GM20431 (cell line): Measurements from ENCODE around the gene LMF2.
"Not testable (repeated sequence)": the region's sequence is repeated elsewhere in the genome, so short reads cannot be mapped to it uniquely, and the experiment has no call there.

Experiments
- in situ Hi-C: fragments of 300-500 bp; cut with MseI, MboI; formaldehyde crosslinking; loops from one replicate; pipeline ENCODE4 v1.15.0; 2020; ENCODE audit warnings: low sequenced_read_pairs; ENCODE audit not compliant: unreplicated experiment

Gene LMF2

DNA sequence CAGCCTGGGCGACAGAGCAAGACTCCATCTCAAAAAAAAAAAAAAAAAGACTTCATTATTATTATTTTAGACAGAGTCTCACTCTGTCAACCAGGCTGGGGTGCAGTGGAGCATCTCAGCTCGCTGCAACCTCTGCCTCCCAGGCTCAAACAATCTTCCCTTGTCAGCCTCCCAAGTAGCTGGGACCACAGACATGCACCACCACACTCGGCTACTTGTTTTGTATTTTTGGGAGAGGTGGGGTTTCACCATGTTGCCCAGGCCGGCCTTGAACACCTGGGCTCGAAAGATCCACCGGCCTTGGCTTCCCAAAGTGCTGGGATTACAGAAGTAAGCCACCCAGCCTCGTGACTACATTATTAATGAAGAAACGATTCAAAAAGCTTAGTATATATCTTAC is 27.6 kb upstream of the LMF2 start:
- in situ Hi-C loops: no loop called here

DNA sequence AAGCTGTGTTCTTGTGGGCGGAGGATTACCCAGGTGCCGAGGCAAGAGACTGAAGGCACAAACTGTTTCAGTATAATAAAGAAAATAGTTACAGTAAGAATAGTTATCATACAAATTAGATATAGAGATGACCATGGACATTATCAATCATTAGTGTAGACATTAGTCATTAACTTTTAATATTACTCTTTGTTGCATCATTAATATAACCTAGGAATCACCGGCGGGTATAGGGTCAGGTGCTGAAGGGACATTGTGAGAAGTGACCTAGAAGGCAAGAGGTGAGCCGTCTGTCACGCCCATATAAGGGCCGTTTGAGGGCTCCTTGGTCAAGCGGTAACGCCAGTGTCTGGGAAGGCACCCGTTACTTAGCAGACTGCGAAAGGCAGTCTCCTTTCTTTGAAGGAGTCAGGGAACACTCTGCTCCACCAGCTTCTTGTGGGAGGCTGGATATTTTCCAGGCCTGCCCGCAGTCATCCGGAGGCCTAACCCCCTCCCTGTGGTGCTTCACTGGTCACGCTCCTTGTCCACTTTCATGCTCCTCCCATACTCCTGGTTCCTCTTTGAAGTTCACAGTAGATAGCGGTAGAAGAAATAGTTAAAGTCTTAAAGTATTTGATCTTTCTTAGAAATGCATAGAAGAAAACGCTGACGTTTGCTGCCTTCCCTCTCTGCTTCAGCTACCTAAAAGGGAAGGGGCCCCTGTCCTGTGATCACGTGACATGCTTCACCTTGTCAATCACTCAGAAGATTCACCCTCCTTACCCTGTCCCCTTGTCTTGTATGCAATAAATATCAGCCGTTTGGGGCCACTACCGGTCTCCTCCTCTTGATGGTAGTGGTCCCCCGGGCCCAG is 26.6 kb upstream of the LMF2 start:
- in situ Hi-C loops: not testable (repeated sequence)

DNA sequence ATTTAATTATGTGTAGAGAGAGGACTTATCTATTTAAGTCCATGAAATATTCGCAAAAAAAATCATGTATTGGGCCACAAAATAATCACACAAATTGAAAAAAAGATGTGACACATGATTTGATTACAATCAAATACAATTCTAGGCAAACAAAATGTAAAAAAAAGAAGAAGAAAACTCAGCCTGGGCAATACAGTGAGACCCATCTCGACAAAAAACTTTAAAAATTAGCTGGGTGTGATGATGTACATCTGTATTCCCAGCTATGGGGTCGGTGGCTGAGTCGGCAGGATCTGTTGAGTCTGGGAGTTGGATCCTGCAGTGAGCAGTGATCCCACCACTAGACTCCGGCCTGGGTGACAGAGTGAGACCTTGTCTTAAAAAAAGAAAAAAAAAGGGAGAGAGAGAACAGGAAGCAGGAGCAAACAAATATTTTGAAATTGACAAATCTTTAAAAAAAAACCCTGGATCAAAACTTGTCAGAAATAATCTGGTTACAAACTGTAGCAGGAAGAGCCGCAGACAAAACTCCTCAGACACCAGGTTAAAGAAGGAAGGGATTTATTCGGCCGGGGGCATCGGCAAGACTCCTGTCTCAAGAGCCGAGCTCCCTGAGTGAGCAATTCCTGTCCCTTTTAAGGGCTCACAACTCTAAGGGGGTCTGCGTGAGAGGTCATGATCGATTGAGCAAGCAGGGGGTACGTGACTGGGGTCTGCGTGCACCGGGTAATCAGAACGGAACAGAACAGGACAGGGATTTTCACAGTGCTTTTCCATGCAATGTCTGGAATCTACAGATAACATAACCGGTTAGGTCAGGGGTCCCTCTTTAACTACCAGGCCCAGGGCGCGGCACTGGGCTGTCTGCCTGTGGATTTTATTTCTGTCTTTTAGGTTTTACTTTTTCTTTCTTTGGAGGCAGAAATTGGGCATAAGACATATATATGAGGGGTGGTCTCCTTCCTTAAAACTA is 25.6 kb upstream of the LMF2 start:
- in situ Hi-C loops: no loop called here

DNA sequence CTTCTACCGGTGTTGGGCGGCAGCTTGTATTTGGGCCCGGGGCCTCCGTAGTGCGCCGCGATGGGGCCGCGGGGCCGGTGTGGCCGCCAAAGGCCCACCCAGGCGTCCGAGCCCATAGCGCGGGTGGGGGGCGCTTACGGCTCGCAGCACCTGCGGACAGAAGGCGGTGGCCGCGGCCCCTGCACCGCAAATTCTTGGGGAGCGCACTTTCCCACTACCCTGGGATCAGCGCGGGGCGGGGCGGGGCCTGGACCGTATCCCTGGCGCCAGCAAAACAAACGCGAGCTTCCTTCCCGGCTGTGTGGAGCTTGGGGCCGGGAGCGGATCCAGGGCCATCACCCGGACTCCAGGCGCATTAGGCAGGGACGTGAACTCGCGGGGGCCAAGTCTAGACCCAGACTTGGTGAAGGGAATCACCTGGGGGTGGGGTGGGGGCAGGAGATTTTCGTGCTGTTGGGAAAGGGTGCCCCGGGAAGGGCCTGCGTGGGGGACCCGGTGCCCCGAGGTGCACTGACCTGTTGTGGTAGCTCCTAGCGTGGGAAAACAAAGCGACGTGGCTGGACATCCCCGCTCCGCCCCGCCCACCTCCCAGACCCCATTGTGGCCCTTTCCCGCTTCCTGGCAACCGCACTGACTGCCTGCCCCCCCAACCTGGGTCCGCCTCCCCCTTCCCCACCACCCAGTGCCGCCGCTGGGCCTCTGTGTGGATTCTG is 24.6 kb upstream of the LMF2 start:
- in situ Hi-C loops: no loop called here

DNA sequence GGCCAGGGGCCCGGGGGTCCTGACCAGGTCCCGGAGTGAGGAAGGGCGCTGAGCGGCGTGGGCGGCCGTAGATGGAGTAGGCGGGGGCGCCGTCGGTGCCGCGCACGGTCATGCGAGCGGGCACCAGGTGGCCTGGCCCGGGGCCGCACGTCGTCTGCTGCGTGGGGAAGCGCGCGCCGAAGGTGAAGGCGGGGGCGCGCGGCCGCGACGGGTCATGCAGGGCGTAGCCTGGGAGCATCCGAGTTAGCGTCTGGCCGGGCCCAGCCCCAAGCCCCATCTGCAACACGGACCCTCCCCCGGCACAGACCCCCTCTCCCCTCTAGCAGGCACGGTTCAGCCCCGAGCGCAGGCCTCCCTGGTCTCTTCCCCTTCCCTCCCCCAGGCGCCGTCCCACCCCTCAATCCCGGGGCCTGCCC is 24.1 kb upstream of the LMF2 start:
- in situ Hi-C loops: no loop called here

DNA sequence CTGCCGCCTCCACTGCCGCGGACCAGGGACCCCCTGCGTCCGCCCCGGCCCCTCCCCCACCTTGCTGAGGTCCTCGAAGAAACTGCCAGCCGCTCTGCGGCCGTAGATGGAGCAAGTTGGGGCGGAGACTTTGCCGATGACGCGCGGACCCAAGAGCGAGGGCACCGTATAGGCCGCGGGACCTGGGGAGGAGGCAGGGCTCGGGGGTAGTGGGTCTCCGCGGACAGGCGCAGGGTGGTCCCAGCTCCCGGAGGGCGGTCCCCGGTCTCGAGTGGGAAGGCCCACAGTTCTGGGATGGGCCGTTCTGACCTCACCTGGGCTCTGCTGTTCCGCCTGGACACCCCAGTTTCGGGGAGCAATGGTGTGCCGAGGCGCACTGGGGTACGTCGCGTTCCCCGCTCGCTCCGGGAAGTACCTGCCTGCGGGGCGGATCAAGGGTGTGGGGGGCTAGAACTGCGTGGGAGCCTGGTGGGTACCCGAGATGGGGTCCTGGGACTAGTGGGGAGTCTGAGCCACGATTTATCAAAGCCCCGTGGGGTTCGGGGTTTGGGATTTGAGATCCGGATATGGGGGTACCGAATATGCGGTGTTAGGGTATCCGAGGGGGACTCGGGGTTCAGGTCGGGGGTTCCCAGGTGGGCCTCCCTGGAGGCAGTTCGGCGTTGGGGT is 23.5 kb upstream of the LMF2 start:
- in situ Hi-C loops: no loop called here

DNA sequence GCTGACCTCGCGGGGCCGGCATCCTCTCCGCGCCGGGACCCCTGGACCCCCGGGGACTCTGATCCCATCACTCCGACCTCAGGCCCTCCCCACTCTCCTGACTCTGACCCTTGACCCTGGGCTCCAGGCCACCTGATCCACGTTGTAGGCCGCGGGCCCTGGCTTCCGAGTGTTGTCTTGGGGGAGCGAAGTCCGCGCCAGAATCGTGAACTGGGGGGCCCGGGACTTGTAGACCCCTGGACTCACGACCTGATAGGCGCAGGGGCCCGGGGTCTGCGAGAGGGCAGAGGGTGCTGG is 23.0 kb upstream of the LMF2 start:
- in situ Hi-C loops: no loop called here

DNA sequence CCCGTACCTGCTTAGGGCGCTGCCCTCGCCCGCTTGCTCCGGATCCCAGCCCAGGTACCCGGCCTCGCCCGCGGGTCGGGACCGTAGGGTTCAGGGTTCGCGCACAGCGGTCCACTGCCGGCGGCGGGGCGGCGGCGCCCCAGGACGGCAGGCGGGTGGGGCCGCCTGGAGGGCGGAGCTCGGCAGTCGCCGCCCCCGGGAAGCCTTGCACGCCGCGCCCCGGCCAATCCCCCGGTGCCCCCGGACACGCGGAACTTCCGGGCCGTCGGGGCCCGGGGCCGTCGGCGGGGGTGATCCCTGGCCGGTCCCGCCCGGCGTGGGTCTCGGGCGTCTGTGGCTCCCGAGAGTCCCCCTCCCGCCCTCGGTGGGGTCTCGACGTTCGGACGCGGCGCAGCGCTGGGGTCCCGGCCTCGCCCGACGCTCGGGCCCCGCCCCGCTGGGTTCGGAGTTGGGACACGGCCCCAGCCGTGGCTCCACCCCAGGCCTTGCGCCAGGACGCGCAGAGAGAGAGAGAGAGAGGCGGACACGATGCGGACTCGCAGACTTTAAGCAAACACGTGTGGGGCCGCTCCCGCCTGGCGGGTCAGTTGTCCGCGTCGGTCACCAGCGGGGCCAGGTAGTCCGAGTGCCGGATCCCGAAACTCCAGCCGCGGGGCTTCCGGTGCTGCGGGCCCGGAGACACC is 22.5 kb upstream of the LMF2 start, which contains the start of gene TYMP:
Gene TYMP (minus strand): TSS at position 116 of the 683 bp plus-strand sequence. CDS start 303 bp downstream, outside the sequence.
- in situ Hi-C loops: no loop called here

DNA sequence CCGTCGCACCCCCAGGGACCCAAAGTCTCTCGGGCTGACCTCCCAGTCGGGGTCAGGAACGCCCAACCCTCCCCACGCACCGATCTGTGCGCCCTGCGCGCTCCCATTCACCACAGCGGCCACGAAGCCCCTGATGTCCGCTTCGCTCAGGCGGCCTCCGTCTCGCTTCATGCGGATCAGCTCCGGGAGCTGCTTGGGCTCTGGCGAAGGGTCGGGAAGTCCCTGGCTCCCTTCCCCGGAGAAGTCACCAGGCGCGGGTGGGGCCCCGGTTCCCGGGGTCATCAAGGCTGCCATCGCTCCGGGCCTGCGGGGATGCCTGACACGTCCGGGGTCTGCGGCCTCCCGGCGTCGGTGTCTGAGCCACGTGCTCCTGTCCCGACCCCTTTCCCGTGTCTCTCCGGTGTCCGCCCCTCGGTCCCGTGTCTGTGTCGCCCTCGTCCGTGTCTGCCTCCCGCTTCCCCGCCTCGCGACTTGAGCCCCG is 22.0 kb upstream of the LMF2 start:
- in situ Hi-C loops: no loop called here

DNA sequence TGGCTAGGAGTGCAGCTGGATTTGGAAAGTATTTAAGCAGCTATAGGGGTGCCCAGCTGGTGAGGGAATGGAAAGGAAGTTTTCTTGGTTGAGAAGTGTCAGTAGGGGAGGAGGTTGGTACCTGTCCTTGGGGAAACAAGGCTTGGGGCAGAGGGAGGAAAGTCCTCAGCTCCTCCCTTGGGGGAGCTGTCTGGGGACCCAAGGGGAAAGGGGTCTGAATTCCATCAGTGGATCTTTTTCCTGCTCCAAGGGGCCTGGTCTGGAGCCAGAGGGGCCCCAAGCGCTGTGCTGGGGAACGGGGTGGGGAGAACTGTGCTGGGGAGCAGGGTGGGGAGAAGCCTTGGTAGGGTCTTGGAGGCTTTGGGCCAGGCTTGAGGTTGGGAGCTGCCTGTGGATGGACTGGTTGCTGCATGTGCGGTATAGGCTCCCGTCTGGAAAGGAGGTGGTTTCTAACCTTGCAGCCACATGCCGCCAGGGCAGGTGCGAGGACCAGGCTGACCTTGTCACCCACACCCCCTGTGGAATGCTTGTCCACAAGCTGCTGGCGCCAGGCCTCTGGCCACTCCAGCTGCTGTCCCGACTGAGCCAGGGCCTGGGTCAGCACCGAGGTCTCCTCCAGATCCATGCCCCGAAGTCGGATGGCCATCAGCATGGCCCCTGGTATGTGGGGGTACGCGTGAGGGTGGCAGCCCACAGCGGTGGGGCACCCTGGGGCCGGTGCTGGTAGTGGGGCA is 21.3 kb upstream of the LMF2 start:
- in situ Hi-C loops: no loop called here

DNA sequence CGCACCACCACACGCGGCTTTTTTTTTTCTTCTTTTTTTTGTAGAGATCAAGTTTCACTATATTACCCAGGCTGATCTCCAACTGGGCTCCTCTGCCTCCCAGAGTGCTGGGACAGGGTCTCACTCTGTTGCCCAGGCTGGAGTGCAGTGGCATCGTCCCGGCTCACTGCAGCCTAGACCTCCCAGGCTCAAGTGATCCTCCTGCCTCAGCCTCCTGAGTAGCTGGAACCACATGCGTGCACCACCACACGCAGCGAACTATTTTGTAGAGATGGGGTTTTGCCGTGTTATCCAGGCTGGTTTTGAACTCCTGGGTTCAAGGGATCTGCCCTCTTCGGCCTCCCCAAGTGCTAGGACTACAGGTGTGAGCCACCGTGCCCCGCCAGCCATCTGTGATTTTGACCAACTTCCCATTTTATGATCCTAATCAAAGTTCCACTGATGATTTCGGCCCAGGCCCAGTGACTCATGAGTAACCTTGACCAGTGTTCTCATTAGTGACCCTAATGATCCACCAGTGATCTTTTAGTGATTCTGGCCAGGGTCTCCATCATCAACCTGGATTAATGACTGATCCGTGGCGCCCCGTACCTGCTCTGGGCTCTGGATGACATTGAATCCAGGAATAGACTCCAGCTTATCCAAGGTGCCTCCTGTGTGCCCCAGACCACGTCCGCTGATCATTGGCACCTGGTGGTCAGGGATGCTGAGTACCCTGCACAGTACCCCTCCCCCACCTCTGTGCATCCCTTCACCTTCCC is 20.6 kb upstream of the LMF2 start:
- in situ Hi-C loops: no loop called here

DNA sequence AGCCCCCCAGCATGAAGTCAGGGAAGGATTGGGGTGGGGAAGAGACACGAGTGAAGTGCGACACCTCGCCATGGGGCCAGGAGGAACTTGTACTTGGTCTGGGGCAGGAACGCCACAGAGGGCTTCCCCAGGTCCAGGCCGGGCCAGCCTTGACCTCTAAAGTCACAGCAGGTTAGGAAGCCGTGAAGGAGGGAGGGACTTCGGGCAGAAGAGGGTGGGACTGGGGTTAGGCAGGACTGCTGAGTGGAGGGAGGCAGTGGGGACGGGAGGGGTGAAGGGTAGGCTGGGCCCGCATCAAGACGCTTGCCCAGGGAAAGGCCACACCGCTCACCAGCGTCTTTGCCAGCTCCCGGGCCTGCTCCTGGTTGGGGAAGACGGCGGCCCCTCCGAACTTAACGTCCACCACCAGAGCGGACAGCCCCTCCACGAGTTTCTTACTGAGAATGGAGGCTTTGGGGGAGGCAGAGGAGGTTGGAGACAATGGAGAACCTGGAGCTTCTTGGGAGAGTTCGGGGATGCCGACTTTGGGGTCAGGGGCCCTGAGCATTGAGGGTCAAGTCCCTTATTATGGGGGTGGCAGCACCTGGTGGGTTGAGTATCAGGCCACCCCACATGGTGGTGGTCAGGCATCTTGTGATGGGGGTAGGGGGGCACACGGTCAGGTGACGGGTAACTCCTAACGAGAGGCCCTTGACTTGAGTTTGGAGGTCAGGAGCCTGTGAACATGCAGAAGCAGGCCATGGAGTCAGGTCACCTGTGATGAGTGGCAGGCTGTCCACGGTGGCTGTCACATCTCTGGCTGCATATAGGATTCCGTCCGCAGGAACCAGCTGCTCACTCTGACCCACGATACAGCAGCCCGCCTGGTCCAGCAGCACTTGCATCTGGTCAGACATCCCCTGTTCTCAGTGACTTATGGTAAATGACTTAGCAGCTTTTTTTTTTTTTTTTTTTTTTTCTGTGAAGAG is 19.6 kb upstream of the LMF2 start:
- in situ Hi-C loops: no loop called here

DNA sequence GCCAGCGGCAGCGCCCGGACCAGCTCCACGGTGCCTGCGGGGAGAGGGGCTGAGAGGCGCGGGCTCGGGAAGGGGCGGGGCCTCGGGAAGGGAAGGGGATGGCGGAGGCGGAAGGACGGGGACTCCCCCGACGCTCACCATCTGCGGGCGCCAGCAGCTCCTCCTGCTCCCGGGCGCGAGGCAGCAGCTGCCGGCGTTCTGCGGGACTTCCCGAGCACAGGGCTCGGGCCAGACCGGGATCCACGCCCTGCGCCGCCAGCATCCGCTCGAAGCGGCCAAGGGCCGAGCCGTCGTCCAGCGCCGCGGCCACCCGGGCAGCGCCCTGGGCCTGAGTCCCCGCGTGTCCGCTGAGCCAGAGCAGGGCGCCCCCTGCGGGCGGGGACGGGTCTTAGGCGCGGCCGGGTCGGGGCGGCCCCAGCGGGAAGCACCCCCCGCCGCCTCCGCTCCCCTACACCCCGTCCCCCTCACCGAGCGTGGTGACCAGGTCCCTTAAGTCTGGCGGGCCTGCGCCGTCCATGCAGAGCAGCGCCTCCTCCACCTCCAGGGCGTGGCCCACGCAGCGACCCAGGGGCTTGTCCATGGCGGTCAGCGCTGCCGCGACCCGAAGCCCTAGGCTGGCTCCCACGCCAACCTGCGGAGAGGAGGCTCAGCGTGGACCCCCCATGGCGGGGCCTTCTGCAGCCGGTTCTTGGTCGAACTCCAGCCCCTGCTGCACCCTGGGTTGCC is 18.8 kb upstream of the LMF2 start:
- in situ Hi-C loops: no loop called here

DNA sequence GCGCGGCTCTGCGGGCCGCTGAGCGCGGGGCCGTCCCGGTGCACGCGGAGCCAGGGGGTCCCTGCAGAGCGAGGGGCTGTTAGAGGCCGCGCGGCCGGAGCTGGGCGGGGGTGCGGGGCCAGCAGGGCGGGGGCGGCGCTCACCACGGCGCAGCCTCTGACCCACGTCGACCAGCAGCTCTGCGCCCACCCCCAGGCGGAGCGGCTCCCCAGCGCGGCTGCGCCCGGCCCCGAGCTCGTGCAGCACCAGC is 18.3 kb upstream of the LMF2 start:
- in situ Hi-C loops: no loop called here

DNA sequence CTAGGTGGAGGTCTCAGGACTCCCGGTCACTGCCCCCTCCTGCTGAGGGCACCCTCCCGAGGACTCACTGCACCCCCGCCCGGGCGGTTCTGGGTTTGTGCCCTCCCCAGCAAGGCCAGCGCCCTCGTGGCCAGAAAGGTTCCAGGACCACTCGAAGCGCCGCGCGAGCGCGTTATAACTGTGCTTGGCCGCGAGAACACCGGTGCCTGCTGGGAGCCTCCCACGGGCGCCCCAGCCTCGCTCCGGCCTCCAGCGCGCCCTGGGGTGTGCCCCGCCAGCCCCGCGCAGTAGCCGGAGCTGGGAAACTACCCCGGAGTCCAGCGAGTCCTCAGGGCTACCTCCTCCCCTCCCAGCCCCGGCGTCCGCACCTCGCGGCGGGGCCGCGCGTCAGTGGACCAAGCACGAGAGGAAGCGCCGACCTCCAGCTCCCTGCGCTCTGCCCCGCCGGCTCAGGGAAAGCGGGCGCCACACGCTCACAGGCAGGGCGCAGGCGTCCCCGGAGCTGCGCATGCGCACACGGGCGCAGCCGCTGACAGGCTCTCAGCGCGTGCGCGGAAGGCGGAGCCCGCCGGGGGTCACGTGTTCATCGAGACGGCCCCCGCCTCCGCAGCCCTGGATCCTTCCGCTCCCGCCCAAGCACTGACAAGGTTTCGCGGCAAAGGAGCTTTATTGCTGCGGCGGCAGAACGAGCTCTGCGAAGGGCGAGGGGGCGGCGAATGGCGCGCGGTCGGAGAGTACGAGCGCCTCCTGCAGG is 17.8 kb upstream of the LMF2 start, which contains the start of gene SCO2:
Gene SCO2 (minus strand): TSS at position 495 of the 754 bp plus-strand sequence. CDS start 1,187 bp downstream, outside the sequence.
- in situ Hi-C loops: no loop called here

DNA sequence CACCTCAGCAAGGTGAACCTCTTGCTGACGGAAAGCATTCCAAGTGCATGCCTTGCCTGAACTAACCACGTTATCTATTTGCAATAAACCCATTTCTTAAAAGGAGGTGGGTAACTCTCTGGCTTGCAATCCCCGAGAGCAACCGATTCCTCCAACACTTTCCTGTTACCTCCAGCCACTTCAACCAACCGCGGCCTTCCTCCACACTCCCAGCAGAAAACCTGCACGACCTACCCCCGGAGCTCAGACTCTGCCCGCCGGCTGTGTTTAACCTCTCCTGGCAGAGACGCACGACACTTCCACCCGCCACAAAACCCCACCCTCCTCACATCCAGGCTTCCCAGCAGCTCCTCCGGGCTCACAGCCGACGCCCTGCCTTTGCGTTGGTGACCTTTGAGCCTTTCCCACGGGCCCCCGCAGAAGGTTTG is 17.2 kb upstream of the LMF2 start:
- in situ Hi-C loops: no loop called here
